ENCODE measurements around the gene XRCC6. TPM values are rescaled to one million over a fixed set of nuclear protein-coding genes. Genes with fewer than 3 reads are reported as not detected.
A peak's percentile ranks its signal among the peaks of the same experiment; 100 is the strongest.

XRCC6 gene
- total and polyA plus RNA-seq, 8 donors: 49.8 to 86.4 (median 76.1) TPM

DNA sequence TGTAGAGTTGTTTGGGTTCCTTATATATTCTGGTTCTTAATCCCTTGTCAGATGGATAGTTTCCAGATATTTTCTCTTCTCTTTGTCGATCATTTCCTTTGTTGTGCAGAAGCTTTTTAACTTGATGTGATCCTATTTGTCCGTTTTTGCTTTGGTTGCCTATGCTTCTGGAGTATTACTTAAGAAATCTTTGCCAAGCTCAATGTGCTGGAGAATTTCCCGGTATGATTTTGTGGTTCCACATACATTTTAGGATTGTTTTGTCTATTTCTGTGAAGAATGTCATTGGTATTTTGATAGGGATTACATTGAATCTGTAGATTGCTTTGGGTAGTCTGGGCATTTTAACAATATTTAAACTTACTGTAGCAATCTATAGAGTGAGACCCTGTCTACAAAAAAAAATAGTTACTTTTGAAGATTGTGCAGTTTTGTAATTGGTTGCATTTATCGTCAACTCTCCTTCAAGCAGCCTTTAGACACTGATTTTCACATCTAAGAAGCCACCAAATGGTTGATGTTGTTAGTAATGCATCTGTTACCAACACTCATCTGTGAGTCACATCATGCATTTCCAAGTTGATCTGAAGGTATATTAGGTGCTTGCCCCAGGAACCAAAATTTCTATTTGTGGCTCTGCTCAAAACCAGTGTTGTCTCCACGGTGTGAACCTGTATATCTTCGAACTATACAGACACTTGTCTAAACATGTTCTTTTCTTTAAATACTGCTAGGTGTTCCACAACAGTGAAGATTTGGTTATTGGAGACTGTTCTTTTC is 21.4 kb downstream of the XRCC6 start:
- no peak overlapping the region for H3K4me3 ChIP-seq
- TF ChIP-seq, protein P1, sequence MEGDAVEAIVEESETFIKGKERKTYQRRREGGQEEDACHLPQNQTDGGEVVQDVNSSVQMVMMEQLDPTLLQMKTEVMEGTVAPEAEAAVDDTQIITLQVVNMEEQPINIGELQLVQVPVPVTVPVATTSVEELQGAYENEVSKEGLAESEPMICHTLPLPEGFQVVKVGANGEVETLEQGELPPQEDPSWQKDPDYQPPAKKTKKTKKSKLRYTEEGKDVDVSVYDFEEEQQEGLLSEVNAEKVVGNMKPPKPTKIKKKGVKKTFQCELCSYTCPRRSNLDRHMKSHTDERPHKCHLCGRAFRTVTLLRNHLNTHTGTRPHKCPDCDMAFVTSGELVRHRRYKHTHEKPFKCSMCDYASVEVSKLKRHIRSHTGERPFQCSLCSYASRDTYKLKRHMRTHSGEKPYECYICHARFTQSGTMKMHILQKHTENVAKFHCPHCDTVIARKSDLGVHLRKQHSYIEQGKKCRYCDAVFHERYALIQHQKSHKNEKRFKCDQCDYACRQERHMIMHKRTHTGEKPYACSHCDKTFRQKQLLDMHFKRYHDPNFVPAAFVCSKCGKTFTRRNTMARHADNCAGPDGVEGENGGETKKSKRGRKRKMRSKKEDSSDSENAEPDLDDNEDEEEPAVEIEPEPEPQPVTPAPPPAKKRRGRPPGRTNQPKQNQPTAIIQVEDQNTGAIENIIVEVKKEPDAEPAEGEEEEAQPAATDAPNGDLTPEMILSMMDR (IDR thresholded peaks at IDR 0.05): no peak
- no peaks in the 10 kb centered on the region for H3K4me1 ChIP-seq
- peaks cover 0 to 70% (median 15%) of the 10 kb centered on the region in 3 donors for H3K36me3 ChIP-seq
- no peaks in the 10 kb centered on the region for H3K27me3 ChIP-seq
- ATAC-seq: no peak
- DNase-seq: no peak
- no peak for FAIRE-seq
- no peaks in the 10 kb centered on the region for H3K9me3 ChIP-seq
- intact Hi-C loops (cut with DNase I): no loop called here
- H3K27ac ChIP-seq: no peak overlapping the region
- whole genome bisulfite sequencing, 2 donors: 87 to 96% methylated on average over 6 of the region's 6 CpGs

DNA sequence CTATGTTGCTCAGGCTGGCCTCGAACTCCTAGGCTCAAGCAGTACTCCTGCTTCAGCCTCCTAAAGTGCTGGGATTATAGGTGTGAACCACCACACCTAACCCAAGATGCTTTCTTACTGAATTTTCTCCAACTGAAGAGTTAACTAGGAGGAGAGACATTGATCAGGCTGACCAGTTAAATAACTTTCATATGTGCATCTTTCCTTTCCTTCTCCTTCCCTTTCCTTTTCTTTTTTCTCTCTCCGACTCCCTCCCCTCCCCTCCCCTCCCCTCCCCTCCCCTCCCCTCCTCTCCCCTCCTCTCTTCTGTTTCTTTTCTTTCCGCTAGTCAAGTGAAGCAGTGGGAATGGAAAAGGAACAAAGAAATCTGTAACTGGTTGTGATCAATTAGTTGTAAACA is 26.7 kb downstream of the XRCC6 start:
- Histone ChIP-seq H3K27ac (no peak overlapping the region), H3K4me3 (no peak overlapping the region), H3K9me3 (no peaks in the 10 kb centered on the region), H3K4me1 (no peaks in the 10 kb centered on the region), H3K27me3 (no peaks in the 10 kb centered on the region), H3K36me3 (peaks cover 0 to 76% (median 28%) of the 10 kb centered on the region in 3 donors)
- WGBS, 2 donors: 73 to 94% methylated on average over 2 to 3 of the region's 3 CpGs
- FAIRE-seq: no peak
- DNase-seq: no peak
- TF ChIP-seq, protein P1 (IDR thresholded peaks at IDR 0.05): no peak
- intact Hi-C loops (cut with DNase I): no loop called here
- no peak for ATAC-seq

DNA sequence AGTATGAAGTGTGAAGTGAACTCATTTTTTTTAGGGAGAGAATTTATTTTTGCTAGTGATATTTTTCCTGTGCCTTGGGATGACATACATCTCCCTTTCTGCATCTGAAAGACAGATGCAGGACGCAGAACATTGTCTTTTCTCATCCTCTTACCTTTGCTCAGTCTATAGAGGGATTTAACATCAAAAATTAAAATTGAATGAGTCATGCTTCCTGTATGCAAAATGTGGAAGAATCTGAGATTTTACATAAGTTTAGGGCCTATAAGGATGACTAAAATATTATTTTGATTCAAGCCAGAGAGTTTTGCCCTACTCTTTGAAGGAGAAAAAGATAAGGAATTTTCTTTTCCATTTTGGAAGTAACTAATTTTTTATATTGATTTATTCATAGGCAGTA is 27.3 kb downstream of the XRCC6 start:
- intact Hi-C loops (cut with DNase I): no loop called here
- no peaks in the 10 kb centered on the region for H3K9me3 ChIP-seq
- H3K36me3 ChIP-seq: peaks cover 0 to 76% (median 24%) of the 10 kb centered on the region in 3 donors
- no peak overlapping the region for H3K4me3 ChIP-seq
- no peak for DNase-seq
- 92 to 94% methylated on average over 1 of the region's 1 CpG for WGBS, 2 donors
- H3K27ac ChIP-seq: no peak overlapping the region
- no peaks in the 10 kb centered on the region for H3K27me3 ChIP-seq
- no peaks in the 10 kb centered on the region for H3K4me1 ChIP-seq
- TF ChIP-seq, protein P1 (IDR thresholded peaks at IDR 0.05): no peak
- no peak for ATAC-seq
- no peak for FAIRE-seq

DNA sequence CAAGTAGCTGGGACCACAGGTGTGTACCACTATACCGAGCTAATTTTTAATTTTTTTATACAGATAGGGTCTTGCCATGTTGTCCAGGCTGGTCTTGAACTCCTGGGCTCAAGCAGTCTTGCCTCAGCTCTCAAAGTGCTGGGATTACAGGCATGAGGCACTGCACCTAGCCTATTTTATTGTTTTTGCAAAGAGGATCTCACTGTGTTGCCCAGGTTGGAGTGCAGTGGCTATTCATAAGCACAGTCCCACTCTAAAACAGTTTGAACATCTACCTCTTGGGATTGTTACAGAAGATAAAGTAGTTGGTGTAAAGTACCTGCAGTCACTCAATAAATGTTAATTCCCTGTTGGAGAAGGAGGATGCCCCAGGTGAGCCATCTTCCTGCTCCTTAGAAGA is 29.1 kb downstream of the XRCC6 start:
- TF ChIP-seq, protein P1 (IDR thresholded peaks at IDR 0.05): no peak
- H3K4me3 ChIP-seq: no peak overlapping the region
- no peak overlapping the region for H3K27ac ChIP-seq
- intact Hi-C loops (cut with DNase I): no loop called here
- peaks cover 2 to 85% (median 40%) of the 10 kb centered on the region in 3 donors for H3K36me3 ChIP-seq
- 97 to 100% methylated on average over 1 of the region's 1 CpG for WGBS, 2 donors
- no peaks in the 10 kb centered on the region for H3K9me3 ChIP-seq
- H3K27me3 ChIP-seq: no peaks in the 10 kb centered on the region
- no peaks in the 10 kb centered on the region for H3K4me1 ChIP-seq
- ATAC-seq: no peak
- DNase-seq: no peak
- FAIRE-seq: no peak

DNA sequence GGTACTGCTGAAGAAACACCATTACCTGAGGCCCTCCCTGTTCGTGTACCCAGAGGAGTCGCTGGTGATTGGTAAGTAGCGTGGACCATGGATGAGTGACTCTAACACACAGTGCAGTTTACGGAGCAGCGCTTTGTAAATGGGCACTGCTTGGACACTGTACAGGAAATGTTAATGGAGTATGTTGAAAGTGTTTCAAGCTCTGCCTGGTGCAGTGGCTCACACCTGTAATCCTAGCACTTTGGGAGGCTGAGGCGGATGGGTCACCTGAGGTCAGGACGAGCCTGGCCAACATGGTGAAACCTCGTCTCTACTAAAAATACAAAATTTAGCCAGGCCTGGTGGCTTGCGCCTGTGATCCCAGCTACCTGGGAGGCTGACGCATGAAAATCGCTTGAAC is 29.7 kb downstream of the XRCC6 start:
- no peak overlapping the region for H3K4me3 ChIP-seq
- no peaks in the 10 kb centered on the region for H3K9me3 ChIP-seq
- H3K4me1 ChIP-seq: no peaks in the 10 kb centered on the region
- intact Hi-C loops (cut with DNase I): no loop called here
- no peak overlapping the region for H3K27ac ChIP-seq
- WGBS, 2 donors: 92 to 94% methylated on average over 11 of the region's 11 CpGs
- DNase-seq: no peak
- FAIRE-seq: no peak
- no peaks in the 10 kb centered on the region for H3K27me3 ChIP-seq
- TF ChIP-seq, protein P1 (IDR thresholded peaks at IDR 0.05): no peak
- H3K36me3 ChIP-seq: peaks cover 3 to 84% (median 42%) of the 10 kb centered on the region in 3 donors
- peak in 1 of 4 donors; percentile 34 for ATAC-seq

Measured in pancreas (tissue), 10 donors.